GM20431 (cell line): ENCODE data around the gene CCND3.
"Not testable (repeated sequence)": the region's sequence is repeated elsewhere in the genome, so short reads cannot be mapped to it uniquely, and the experiment has no call there.

Source experiments
- in situ Hi-C: fragments of 300-500 bp; cut with MseI, MboI; formaldehyde crosslinking; loops from one replicate; pipeline ENCODE4 v1.15.0; 2020; ENCODE audit warnings: low sequenced_read_pairs; ENCODE audit not compliant: unreplicated experiment

CCND3 gene

DNA sequence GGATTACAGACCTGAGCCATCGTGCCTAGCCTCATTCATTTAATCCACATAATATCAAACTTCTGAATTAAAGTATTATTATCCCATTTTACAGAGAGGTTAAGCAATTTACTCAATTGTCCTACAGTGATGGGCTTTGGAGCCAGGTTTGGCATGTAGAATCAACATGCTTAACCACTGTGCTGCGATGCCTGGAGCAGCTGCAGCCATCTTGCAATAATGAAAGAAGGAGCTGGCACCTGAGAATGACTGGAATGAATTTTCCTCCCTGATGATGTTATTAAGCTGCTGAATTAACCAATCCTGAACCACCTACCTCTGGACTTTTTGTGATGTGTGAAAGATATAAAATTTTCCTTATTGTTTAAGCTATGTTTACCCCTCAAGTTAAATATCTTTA lies 13.1 kb upstream of the CCND3 start:
- in situ Hi-C loops, result no loop called here

DNA sequence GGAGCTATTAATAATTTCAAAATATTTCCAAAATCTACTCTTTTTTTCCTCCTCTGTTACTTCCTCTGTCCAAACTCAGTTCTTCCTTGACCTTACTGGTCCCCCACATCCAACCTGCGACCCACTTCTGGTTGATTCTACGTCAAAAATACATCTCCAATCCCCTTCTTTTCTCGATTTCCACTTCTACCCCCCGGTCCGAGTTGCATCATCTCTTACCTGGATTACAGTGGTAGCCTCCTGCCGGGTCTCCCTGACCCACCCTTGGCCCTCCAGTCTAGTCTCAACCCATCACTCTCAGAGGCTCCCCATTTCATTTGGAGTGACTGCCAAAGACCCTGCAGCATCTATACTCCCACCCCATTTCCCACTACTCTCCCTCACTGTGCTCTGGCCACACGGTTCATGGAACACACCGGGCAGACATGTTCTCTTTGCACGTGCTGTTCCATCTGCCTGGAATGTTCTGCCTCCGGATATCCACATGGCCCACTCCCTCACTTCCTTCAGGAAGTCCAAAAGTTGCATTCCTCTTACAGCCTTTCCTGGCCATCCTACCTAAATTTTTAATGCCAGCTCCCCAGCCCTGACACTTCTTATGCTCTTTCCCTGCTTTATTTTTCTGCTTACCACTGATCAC lies 6.1 kb upstream of the CCND3 start:
- in situ Hi-C loops, result no loop called here

DNA sequence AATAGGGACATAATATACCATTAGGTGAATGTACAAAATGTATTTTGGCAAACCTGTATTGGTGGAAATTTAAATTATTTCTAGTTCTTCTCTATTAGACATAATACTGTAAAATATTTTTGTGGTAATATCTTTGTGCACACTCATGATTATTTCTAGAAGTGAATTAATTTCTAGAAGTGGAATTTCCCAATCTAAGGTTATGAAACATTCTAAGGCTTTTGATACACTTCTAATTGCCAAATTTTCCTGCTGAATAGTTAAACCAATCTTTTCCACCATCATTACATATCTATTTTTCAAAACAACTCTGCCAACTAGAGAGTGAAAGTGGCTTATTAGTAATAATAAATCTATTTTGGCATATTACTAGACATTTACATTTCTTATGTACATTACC lies 1.8 kb upstream of the CCND3 start:
- in situ Hi-C loops, result no loop called here

DNA sequence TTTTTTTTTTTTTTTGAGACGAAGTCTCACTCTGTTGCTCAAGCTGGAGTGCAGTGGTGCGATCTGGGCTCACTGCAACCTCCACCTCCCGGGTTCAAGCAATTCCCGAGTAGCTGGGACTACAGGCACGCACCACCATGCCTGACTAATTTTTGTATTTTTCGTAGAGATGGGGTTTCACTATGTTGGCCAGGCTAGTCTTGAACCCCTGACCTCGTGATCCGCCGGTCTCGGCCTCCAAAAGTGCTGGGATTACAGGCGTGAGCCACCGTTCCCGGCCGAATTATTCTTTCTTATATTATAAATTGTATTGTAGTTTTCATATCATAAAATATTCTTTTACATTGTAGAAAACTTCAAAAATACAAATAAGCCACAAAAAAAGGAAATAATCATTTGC lies 1.3 kb upstream of the CCND3 start:
- in situ Hi-C loops, result not testable (repeated sequence)

DNA sequence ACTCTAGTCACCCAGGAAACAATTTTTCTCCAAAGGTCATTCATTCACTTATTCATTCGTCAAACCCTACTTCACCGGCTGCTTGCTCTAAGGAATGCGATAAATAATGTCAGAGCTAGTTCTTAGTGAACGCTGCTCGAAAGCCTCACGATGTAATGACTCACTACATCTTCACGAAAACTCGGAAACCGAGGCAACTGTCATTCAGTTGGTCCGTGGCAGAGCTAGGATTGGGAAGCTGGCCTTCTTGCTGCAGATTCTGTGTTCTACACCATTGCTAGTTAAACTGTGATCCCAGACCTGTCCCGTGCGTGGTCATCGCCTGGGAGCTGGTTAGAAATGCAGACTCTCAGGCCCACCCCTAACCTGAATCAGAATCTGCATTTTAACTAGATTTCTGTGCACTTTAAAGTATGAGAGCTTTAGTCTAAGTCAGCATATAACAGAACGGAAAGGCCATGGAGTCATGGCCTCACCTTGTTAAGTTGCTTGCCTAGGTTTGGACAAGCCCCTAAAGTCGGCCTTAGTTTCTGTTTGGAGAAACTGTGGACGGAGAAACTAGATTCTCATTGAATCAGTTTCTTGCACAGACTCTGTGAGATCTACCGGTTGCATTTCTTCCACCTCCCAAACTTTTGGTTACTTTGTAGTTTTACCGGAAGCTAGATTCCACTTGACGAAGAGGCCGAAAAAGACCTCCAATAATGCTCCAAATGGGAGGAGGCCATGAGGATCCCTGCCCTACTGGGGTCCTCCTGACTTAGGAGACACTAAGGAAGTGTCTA lies 651 bp upstream of the CCND3 start:
- in situ Hi-C loops, result no loop called here

GRCh38 chr6:41940759-41941279 lies 789 bp downstream of the CCND3 start:
- in situ Hi-C loops, result no loop called here

GRCh38 chr6:41939848-41940758 lies 1.5 kb downstream of the CCND3 start:
- in situ Hi-C loops, result loop anchor here (10.0 kb wide), 1 partner anchor 105 kb away; no protein-coding TSS in a partner anchor

- in situ Hi-C loops, result loop anchor here (10.0 kb wide), 1 partner anchor 105 kb away; no protein-coding TSS in a partner anchor
Measured at GRCh38 chr6:41939176-41939847, 2.3 kb downstream of the CCND3 start.

DNA sequence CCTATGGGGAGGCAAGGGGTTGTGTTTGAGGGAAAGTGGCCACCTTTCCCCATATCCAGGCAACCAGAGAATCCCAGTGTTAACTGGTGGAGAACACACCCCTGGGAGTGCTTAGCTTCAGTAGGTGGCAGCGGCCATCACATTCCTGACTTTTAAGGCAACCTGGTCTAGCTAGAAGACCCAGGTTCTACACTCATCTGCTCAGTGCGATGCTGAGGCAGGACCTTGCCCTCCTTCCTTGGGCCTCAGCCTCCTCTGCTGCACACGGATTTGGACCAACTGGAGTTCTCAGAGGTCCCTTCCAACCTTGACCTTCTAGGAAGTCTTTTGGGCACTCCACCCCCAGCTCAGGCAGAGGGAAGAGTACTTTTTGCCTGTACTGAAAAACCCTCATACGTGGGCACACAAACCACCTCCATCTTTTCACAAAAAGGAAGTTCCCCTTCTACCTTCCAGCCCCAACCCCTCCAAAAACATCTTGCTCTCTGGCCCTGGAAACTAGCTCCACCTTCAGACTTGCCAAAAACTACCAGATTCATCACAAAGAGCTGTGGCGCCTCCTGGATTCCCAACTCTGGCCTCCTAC lies 2.9 kb downstream of the CCND3 start:
- in situ Hi-C loops, result loop anchor here (10.0 kb wide), 1 partner anchor 106 kb away; no protein-coding TSS in a partner anchor

DNA sequence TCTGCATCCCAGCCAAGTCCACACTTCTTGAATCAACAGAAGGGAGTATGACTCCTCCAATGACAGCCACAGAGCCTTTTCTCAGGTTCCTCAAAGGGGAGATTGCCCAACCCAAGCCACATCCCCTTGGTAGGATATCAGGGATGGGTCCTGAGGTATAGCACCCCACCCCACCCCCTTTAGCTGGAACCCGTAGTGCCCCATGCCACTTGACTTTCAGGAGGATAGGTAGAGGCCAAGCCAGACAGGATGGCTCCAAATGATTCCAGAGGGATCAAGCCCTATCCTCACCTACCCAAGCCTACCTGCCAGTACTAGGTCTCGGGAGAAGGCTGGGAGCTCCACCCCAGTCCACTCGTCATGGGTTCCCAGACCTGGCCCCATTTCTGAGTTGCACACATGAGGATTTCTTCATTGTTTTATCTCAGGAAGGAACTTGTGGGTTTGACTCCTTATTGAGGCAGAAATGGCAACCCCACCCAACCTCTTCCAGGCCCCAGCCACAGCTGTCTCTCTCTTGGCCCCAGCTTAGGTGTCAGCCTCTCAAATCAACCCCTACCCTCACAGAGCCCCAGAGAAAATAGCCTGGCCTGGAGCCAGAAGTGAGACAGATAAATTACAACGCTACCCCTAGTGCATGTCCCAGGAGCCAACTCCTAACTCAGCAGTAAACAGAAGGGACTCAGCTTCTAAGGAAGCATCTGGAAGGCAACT lies 3.6 kb downstream of the CCND3 start:
- in situ Hi-C loops, result loop anchor here (10.0 kb wide), 1 partner anchor 107 kb away; no protein-coding TSS in a partner anchor

GRCh38 chr6:41937472-41937860 lies 4.1 kb downstream of the CCND3 start:
- in situ Hi-C loops, result loop anchor here (10.0 kb wide), 1 partner anchor 107 kb away; no protein-coding TSS in a partner anchor

DNA sequence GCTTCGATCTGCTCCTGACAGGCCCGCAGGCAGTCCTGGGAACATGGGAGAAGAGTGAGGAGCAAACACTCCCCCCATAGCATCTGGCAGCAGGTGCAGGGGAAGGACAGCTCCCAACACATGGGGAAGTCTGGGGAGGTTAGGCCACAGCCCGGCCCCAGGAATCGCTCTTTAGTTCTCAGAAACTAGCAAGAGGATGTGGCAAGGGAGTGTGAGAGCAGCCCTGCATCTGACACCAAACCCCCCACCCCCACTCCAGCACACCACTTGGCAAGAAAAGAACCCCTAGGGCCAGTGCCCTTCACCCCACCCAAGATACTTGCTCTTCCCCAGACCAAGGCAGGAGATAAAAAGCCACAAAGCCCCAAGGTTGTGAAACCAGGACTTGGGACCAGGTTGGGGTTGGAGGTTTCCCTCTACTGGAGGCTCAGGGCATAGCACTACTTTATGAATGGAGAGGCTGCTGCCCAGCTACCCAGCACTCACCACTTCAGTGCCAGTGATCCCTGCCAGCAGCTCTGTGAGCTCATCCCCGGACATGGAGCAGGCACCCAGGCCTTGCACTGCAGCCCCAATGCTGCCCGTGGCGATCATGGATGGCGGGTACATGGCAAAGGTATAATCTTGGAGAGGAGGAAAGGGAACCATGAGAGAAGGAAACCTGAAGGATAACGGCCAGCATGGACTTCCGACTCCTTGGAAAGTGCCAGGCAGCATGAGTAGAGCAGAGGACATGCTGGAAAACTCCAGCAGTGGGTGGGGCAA lies 5.4 kb downstream of the CCND3 start:
- in situ Hi-C loops, result loop anchor here (10.0 kb wide), 1 partner anchor 109 kb away; no protein-coding TSS in a partner anchor

DNA sequence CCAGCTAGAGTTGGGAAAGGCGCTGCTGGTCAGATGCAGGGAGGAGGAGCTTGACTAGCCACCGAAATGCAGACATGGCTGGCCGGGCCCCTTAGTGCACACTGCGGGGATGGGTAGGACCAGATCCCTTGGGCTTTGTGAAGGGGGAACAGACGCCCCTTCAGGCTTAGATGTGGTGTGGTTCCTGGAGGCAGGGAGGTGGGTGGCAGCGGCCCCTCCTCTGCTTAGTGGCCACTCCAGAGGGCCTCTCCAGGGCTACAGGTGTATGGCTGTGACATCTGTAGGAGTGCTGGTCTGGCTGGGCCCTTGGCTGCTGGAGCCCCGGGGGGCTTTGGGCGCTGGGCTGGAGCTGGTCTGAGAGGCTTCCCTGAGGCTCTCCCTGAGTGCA lies 5.9 kb downstream of the CCND3 start:
- in situ Hi-C loops, result loop anchor here (10.0 kb wide), 1 partner anchor 109 kb away; no protein-coding TSS in a partner anchor

DNA sequence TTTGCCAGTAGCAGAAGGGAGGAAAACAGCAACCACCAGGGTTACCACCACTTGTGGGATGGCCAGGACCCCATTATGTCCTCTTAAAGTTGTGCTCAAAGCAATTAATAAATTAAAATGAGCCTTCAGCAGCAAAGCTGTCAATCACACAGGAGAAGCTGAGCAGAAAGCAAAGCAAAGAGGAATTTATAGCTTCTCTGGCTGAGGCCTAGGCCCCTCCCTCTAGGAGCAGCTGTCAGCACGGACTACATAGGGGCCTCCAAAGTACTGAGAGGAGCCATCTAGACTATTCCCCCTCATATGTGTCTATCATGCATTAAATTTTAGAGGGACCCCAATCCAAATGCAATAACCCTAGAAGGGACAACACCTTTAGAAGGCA lies 6.4 kb downstream of the CCND3 start:
- in situ Hi-C loops, result loop anchor here (10.0 kb wide), 1 partner anchor 110 kb away; no protein-coding TSS in a partner anchor

DNA sequence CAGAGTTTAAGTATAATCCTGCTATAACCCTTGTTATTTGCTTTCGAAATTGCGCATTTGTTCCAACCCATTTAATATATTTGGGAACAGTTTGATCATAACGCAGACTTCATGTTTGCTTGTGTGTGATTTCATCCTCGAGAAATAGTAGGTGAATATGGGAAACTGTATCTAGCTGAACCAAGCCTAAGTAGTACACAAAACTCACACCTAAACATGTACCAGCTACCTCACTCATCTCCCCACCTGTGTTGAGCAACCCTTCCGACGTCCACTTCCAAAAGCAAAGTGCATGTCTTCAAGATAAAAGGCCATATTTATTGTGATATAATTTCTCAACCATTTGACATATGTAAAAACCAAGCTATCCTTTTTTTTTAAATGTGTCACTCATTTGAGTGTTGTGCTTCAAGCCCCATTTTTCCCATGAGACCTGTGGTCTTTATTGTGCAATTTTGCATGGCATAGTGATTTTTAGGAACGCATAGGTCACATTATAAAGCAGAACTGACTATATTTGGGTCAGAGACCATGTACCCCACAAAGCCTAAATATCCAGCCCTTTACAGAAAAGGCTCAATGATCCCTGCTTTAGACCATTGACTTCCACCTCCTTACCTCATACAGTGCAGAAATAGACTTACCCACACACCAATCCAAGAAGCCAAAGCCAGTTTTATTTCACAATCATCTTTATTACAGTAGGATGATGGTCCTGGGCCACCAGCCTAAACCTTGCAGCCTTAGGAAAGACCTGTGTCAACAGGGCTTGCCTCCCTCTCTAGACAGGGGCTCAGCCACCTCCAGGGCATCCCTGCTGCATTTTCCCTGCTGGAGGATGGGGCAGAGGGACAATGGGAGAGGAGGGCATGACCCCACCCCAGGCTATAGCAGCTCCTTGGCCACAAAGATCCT lies 7.1 kb downstream of the CCND3 start:
- in situ Hi-C loops, result loop anchor here (10.0 kb wide), 1 partner anchor 110 kb away; no protein-coding TSS in a partner anchor

- in situ Hi-C loops, result loop anchor here (10.0 kb wide), 1 partner anchor 112 kb away; no protein-coding TSS in a partner anchor
Measured at GRCh38 chr6:41932378-41932777, 9.2 kb downstream of the CCND3 start.

DNA sequence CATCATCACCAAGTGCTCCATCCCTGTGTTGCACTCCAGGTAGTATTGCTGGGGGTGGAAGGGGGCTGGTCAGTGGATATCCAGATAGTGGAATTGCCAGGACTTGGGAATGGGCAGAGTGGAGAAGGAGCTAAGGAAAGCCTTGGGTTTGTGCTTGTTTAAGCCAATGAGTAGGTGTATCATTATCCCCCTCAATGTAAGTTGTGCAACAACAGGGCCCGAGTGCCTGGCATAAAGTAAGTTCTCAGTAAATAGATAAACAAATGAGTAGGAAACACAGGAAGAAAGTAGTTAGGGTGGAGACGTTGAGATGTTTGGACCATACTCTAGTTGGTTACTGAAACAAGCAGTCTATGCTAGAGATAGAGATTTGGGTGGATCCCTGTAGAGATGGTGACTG lies 9.8 kb downstream of the CCND3 start:
- in situ Hi-C loops, result loop anchor here (10.0 kb wide), 1 partner anchor 113 kb away; no protein-coding TSS in a partner anchor
